A673 (cell line): ENCODE data around the gene ITLN1.

ENCODE experiments used
- CTCF ChIP-seq: fragments of 300-800, 200-600 bp; sonication (generic); conservative IDR thresholded peaks from 2 replicates; pipeline ENCODE4 v1.5.1; 2017; ENCODE audit warnings: low read depth, mild to moderate bottlenecking, antibody characterized with exemption, low read length, moderate library complexity, mixed read lengths
- EZH2 ChIP-seq: fragments of 200-600 bp; sonication (generic); IDR thresholded peaks from 2 replicates; pipeline ENCODE4 v1.6.1; 2017; ENCODE audit warnings: borderline replicate concordance, low read depth, mild to moderate bottlenecking, mixed read lengths, antibody characterized with exemption, low read length; ENCODE audit not compliant: poor library complexity, severe bottlenecking

- no peak for TF ChIP-seq CTCF
- no peak for TF ChIP-seq EZH2
Measured at GRCh38 chr1:160866001-160866694, 18.8 kb downstream of the ITLN1 start.
